Osteoblast (primary cell): ENCODE data around the gene HNRNPA1. TPM values are rescaled to one million over a fixed set of nuclear protein-coding genes. Genes with fewer than 3 reads are reported as not detected.
A peak's percentile ranks its signal among the peaks of the same experiment; 100 is the strongest.

Experiments
- DNase-seq: peaks from one replicate; pipeline ENCODE4 v3.0.0; 2011; ENCODE audit warnings: low spot score, mixed read lengths; ENCODE audit not compliant: insufficient read length; ENCODE audit errors: missing footprints
- H2AFZ ChIP-seq: 2 replicates; pipeline ENCODE4 v1.6.0; 2011; ENCODE audit warnings: mild to moderate bottlenecking, low read length
- H3K27ac ChIP-seq: 2 replicates; pipeline ENCODE4 v1.5.1; 2011; ENCODE audit warnings: mild to moderate bottlenecking, low read depth, low read length, moderate library complexity
- H3K27me3 ChIP-seq: 2 replicates; pipeline ENCODE4 v1.6.0; 2012; ENCODE audit warnings: mild to moderate bottlenecking, control low read depth, inconsistent platforms, low read length, moderate library complexity; ENCODE audit not compliant: insufficient read depth
- H3K36me3 ChIP-seq: 2 replicates; pipeline ENCODE4 v1.5.1; 2011; ENCODE audit warnings: mild to moderate bottlenecking, low read length, control low read depth, moderate library complexity; ENCODE audit not compliant: insufficient read depth
- H3K4me1 ChIP-seq: 2 replicates; pipeline ENCODE4 v1.5.1; 2011; ENCODE audit warnings: mild to moderate bottlenecking, low read length, control low read depth, moderate library complexity; ENCODE audit not compliant: insufficient read depth
- H3K4me2 ChIP-seq: 2 replicates; pipeline ENCODE4 v1.6.0; 2011; ENCODE audit warnings: mild to moderate bottlenecking, low read length; ENCODE audit not compliant: insufficient read depth
- H3K4me3 ChIP-seq: fragments of 200-600 bp; sonication (generic); 3 replicates; pipeline ENCODE4 v1.5.1; 2012; ENCODE audit warnings: mild to moderate bottlenecking, low read length, inconsistent platforms; ENCODE audit not compliant: insufficient read depth
- H3K79me2 ChIP-seq: 2 replicates; pipeline ENCODE4 v1.6.0; 2012; ENCODE audit warnings: mild to moderate bottlenecking, low read length, control low read depth, inconsistent platforms; ENCODE audit not compliant: insufficient read depth
- H3K9me3 ChIP-seq: 2 replicates; pipeline ENCODE4 v1.5.1; 2011; ENCODE audit warnings: low read depth, low read length, control low read depth
- H4K20me1 ChIP-seq: 2 replicates; pipeline ENCODE4 v1.6.0; 2012; ENCODE audit warnings: mild to moderate bottlenecking, low read length, control low read depth; ENCODE audit not compliant: insufficient read depth
- total RNA-seq: library from RNA; depleted of rRNA; stranded (reverse); fragments of >200 nt; gene quantifications from 2 replicates; pipeline ENCODE4 v1.2.3, GENCODE V29; 2012
- TF ChIP-seq, protein P1 (sequence below): IDR thresholded peaks from 2 replicates; pipeline ENCODE4 v1.5.1; 2011; ENCODE audit warnings: mild to moderate bottlenecking, low read depth, low read length, moderate library complexity; ENCODE audit errors: extremely low read depth

Gene HNRNPA1
- total RNA-seq, 1 donor: 217 TPM

DNA sequence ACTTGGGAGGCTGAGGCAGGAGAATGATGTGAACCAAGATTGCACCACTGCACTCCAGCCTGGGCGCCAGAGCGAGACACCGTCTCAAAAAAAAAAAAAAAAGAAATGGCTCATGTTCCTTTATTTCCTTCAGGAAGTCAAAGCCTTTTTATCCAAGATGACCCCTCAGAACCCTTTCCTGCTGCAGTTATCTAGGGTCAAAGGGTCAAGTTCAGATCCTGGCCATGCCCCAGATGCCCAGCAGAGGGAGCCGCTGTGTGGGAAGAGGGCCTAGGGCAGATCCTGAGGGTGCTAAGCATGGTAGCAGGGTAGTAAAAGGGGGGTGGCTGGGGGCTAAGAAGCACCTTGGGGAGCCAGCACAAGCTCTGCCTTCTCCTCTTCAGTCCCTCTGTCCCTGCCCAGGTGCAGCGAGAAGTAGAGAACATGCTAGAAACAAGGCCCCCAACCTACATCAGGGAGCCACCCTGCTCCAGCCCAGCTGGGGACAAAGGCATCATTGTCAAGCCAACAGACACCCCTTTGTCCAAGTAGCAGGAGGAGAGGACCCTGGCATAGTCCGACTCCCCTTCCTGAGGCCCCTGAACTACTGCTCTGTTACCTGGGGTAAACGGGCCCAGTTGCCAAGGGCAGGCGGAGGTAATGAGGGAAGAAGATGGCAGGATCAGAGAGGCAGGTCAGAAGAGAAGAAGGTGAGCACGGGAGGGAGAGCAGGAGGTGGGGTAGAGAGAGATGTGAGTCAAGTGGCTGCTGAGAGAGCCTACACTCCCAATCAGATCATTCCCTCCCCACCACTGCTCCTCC lies 13.8 kb downstream of the HNRNPA1 start:
- H3K4me3 ChIP-seq: no peak overlapping the region
- no peak overlapping the region for H2AFZ ChIP-seq

DNA sequence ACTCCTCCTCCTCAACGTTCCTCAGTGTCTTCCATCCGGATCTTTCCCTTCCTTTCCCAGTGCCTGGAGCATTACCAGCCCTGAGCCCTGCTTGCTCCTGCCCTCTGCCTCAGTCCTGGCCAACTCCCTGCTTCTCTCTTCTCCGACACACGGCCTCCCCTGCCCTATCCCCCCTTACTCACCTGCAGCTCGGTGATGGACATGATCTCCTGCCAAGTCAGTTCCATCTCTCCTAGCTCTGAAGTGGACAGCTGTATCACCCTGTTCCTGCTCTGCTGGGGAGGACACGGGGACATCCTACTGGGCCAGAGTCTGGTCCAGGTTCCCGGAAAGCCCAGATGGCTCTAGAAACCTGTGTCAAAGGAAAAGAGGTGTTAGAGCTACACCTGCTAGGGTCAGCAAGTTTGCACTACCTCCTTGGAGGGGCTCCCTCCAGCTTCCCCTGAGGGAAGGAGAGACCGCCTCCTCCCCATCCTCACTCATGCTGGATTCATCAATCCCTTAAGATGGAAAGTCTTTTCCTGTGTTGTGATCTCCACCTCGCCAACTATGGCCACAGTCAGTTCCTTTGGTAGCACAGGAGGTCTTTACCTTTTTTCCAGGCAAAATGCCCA lies 14.5 kb downstream of the HNRNPA1 start:
- no peaks in the 10 kb centered on the region for H3K36me3 ChIP-seq
- peaks cover 7% of the 10 kb centered on the region for H3K4me1 ChIP-seq
- H2AFZ ChIP-seq: no peak overlapping the region
- TF ChIP-seq, protein P1, sequence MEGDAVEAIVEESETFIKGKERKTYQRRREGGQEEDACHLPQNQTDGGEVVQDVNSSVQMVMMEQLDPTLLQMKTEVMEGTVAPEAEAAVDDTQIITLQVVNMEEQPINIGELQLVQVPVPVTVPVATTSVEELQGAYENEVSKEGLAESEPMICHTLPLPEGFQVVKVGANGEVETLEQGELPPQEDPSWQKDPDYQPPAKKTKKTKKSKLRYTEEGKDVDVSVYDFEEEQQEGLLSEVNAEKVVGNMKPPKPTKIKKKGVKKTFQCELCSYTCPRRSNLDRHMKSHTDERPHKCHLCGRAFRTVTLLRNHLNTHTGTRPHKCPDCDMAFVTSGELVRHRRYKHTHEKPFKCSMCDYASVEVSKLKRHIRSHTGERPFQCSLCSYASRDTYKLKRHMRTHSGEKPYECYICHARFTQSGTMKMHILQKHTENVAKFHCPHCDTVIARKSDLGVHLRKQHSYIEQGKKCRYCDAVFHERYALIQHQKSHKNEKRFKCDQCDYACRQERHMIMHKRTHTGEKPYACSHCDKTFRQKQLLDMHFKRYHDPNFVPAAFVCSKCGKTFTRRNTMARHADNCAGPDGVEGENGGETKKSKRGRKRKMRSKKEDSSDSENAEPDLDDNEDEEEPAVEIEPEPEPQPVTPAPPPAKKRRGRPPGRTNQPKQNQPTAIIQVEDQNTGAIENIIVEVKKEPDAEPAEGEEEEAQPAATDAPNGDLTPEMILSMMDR: no peak
- no peak overlapping the region for H3K4me2 ChIP-seq
- H3K4me3 ChIP-seq: no peak overlapping the region
- peaks cover 3% of the 10 kb centered on the region for H4K20me1 ChIP-seq
- no peaks in the 10 kb centered on the region for H3K79me2 ChIP-seq
- H3K27ac ChIP-seq: no peak overlapping the region
- no peaks in the 10 kb centered on the region for H3K9me3 ChIP-seq
- DNase-seq: peak; percentile 46
- peaks cover 4% of the 10 kb centered on the region for H3K27me3 ChIP-seq

More for the DNA sequence above, 13.8 kb downstream of the HNRNPA1 start:
- peaks cover under 1% of the 10 kb centered on the region for H3K4me1 ChIP-seq
- DNase-seq: peak; percentile 89
- TF ChIP-seq, protein P1: peak; percentile 89
- no peak overlapping the region for H3K4me2 ChIP-seq
- no peaks in the 10 kb centered on the region for H3K36me3 ChIP-seq
- H3K9me3 ChIP-seq: no peaks in the 10 kb centered on the region
- no peak overlapping the region for H3K27ac ChIP-seq
- peaks cover 3% of the 10 kb centered on the region for H4K20me1 ChIP-seq
- peaks cover 4% of the 10 kb centered on the region for H3K27me3 ChIP-seq
- H3K79me2 ChIP-seq: no peaks in the 10 kb centered on the region

DNA sequence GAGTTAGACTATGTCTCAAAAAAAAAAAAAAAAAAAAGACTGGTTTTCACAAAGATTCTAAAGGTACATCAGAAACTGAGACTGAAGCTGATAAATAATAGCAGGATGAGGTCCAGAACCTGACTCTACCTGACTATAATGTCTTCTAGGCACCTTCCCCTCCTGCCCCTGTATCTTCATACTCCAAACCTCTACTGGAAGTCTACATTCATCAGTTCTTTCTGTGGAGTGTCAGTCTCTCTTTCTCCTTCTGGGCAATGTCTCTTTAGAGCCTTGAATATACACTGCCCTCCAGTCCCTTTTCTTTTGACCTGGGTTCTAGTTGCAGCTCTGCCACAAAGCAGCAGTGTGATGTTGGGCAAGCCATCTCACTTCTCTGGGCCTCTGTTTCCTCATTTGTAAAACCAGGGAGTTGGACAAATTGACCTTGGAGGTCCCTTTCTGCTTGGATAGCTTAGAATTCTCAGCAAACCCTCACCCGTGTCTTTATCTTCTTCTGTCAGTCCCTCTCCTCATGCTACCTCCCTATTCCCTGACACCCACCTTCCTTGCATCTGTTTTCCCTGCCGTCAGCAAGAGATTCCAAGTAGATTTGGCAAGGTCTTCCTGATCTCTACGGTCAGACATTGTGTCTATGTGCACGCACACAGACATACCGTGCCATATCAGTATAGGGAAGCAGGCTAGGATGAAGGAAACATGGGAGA lies 16.0 kb downstream of the HNRNPA1 start:
- Histone ChIP-seq H3K4me1 (peaks cover 20% of the 10 kb centered on the region), H2AFZ (no peak overlapping the region), H3K36me3 (no peaks in the 10 kb centered on the region), H3K79me2 (no peaks in the 10 kb centered on the region), H3K27ac (no peak overlapping the region), H3K9me3 (no peaks in the 10 kb centered on the region), H3K27me3 (peaks cover 4% of the 10 kb centered on the region), H3K4me2 (no peak overlapping the region), H3K4me3 (no peak overlapping the region), H4K20me1 (peaks cover 3% of the 10 kb centered on the region)
- TF ChIP-seq, protein P1: no peak
- DNase-seq: peak; percentile 45

DNA sequence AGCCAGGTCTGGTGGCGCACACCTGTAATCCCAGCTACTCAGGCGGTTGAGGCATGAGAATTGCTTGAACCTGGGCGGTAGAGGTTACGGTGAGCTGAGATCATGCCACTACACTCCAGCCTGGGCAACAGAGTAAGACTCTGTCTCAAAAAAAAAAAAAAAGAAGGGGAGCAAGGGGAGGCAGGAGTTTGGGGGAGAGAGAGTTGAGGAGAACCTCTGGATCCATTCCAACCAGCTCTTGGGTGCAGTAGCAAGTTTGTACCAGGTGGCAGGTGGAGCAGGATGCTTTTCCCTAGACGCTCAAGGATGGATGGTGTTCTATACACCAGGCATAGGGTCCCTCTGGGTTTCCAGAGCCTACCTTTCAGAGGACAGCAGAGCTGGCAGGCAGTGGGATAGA lies 18.4 kb downstream of the HNRNPA1 start:
- Histone ChIP-seq H3K27me3 (peaks cover 17% of the 10 kb centered on the region), H4K20me1 (peaks cover 3% of the 10 kb centered on the region), H3K79me2 (no peaks in the 10 kb centered on the region), H3K4me2 (no peak overlapping the region), H3K36me3 (no peaks in the 10 kb centered on the region), H3K4me3 (no peak overlapping the region), H3K9me3 (no peaks in the 10 kb centered on the region), H2AFZ (no peak overlapping the region), H3K27ac (no peak overlapping the region), H3K4me1 (peaks cover 20% of the 10 kb centered on the region)
- DNase-seq: peak; percentile 67
- TF ChIP-seq, protein P1: no peak
